Breast epithelium (tissue), 3 donors: ENCODE data around the gene PILRB.

Experiments used
- POLR2A ChIP-seq: fragments of 450-650 bp; IDR thresholded peaks from one replicate; pipeline ENCODE4 v1.6.1; 2016; ENCODE audit warnings: antibody characterized with exemption, mild to moderate bottlenecking, moderate library complexity
- POLR2AphosphoS5 ChIP-seq, 3 donors: sonication (generic); formaldehyde crosslinking; IDR thresholded peaks; one replicate each; pipeline ENCODE4 v1.6.1; 2017; ENCODE audit warnings: antibody characterized with exemption in 3 of 3
- TF ChIP-seq, protein P1 (sequence below), 3 donors: fragments of 450-650 bp; IDR thresholded peaks; one replicate each; pipeline ENCODE4 v1.5.1; 2016 to 2017; ENCODE audit warnings: antibody characterized with exemption in 3 of 3, mild to moderate bottlenecking in 3 of 3, moderate library complexity in 3 of 3

DNA sequence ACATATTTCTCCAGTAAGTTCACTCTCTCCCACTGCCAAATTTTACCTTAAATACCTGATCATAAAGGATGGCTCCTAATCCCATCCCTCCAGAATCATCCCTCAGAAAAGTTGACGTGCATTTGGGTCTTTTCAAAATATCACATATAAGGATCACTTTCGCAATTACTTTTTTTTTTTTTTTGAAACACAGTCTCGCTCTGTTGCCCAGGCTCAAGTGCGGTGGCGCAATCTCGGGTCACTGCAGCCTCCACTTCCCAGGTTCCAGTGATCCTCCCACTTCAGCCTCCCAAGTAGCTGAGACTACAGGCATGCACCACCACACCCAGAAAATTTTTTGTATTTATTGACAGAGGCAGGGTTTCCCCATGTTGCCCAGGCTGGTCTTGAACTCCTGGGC is 53.2 kb downstream of the PILRB start:
- no peak for TF ChIP-seq POLR2A
- TF ChIP-seq, protein P1, sequence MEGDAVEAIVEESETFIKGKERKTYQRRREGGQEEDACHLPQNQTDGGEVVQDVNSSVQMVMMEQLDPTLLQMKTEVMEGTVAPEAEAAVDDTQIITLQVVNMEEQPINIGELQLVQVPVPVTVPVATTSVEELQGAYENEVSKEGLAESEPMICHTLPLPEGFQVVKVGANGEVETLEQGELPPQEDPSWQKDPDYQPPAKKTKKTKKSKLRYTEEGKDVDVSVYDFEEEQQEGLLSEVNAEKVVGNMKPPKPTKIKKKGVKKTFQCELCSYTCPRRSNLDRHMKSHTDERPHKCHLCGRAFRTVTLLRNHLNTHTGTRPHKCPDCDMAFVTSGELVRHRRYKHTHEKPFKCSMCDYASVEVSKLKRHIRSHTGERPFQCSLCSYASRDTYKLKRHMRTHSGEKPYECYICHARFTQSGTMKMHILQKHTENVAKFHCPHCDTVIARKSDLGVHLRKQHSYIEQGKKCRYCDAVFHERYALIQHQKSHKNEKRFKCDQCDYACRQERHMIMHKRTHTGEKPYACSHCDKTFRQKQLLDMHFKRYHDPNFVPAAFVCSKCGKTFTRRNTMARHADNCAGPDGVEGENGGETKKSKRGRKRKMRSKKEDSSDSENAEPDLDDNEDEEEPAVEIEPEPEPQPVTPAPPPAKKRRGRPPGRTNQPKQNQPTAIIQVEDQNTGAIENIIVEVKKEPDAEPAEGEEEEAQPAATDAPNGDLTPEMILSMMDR (IDR thresholded peaks at IDR 0.05) = no peak
- no peak for TF ChIP-seq POLR2AphosphoS5 (IDR thresholded peaks at IDR 0.05)
